LNCaP clone FGC (cell line): ENCODE measurements around the gene GH2.

Experiments
- DNase-seq: peaks from one replicate; pipeline ENCODE4 v3.0.0-alpha.2; 2011; ENCODE audit warnings: low read depth
- H3K4me3 ChIP-seq: 2 replicates; pipeline ENCODE4 v1.5.1; 2011; ENCODE audit warnings: mild to moderate bottlenecking, low read depth, low read length, control low read depth
- CTCF ChIP-seq: IDR thresholded peaks from 2 replicates; pipeline ENCODE4 v1.5.1; 2012; ENCODE audit warnings: mild to moderate bottlenecking; ENCODE audit not compliant: control insufficient read depth, insufficient read depth; ENCODE audit errors: extremely low read depth

GH2 gene

DNA sequence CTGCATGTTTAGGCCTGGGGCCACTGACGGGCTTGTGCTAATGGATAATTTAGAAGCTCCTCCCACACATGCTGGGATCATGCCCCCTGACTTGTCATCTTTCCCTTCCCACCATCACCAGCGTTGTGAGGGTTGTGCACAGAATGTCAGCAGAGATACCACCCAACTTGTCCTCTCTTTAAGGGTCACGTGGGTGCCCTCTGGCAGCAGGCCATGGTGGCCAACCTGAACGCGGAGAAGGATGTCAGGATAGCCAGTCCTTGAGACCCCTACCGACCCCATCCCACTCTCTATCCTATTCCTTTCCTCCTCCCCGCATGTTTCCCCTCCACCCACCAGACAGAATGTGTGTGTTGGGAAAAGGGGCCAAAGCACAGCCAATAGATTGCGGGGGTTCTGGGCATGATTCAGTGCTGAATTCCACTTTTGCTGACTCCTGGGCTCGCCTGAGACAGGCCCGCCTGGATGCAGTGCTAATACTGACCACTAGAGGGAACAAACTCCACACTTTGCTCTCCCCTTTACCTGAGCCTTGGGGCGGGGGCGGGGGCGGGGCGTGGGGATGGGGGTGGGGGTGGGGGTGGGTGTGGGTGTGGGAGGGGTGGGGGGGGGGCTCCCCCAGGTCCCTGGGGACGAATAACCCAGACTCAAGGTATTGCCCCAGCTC lies at the start of gene GH2:
Gene GH2 (minus strand): TSS at position 10 of the 667 bp plus-strand sequence. CDS start 143 bp downstream, outside the sequence.
- TF ChIP-seq CTCF: peak; percentile 75
- H3K4me3 ChIP-seq: no peak within 1 kb of the TSS
- DNase-seq: no peak

DNA sequence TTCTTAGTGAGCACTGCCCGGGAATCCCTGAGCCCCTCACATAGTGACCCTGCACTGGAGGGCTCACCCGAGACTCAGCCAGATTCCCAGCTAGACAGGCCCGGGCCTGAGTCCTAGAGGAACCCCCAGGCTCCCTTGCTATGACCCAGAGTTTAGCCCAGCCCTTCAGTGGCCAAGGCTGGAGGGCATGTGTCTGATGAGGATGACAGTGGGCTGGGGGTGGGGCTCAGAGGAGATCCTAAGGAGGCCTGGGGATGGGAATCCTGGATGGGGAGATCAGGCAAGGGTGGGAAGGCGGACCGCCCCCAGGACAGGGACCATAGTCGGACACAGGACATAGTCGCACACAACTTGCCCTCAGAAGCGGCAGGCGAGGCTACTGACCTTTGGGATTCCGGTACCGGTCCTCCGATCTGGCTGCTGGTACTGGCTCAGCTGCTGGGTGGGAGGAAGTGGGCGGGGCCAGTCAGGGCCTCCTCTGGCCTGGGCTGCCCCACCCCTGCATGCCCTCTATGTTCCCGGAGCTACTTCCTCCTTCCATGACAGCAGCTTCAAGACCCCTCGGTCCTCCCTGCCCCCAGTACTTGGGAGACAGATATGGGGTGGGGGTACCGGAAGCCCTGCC lies 49.3 kb upstream of the GH2 start:
- no peak for DNase-seq
- TF ChIP-seq CTCF: no peak
- H3K4me3 ChIP-seq: no peak overlapping the region

DNA sequence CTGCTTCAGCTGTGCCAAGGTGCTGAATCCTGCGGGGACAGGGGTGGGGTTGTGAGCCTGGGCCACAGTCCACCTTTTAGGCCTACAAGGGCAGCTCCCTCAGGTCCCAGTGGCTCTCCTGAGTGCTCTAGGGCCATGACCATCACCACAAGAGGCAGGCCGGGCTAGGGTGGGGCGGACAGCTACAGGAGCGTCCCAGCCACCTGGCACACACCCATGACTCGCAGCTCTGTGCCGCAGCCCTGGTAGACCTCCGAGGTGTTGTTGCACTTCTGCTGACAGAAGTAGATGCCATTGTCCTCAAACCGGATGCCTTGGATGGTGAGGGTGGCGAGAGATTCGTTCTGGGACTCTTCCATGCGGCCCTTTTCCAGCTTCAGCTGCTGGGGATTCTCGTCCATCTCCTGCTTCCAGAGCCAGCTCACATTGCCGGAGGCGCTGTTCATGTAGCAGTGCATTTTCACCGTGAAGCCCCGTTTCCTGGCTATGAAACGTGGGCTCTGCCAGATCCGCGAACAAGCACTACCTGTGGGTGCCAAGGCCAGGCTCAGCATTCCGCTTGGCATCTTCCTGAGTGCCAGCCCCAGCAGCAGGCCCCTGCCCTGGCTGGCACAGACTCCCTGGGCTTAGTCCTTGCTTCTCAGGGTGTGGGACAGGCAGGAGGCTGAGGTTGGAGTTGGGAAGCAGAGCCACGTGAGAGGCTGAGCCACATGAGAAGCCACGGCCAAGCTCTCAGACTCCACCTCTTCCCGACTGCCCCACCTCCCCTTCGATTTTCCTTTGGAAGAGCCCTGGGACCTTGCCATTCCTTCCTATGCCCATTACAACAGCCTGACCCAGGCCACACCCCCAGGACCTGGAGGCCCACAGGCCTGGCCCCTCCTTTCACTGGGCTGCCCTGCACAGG lies 48.4 kb upstream of the GH2 start:
- no peak for TF ChIP-seq CTCF
- DNase-seq: no peak
- no peak overlapping the region for H3K4me3 ChIP-seq

DNA sequence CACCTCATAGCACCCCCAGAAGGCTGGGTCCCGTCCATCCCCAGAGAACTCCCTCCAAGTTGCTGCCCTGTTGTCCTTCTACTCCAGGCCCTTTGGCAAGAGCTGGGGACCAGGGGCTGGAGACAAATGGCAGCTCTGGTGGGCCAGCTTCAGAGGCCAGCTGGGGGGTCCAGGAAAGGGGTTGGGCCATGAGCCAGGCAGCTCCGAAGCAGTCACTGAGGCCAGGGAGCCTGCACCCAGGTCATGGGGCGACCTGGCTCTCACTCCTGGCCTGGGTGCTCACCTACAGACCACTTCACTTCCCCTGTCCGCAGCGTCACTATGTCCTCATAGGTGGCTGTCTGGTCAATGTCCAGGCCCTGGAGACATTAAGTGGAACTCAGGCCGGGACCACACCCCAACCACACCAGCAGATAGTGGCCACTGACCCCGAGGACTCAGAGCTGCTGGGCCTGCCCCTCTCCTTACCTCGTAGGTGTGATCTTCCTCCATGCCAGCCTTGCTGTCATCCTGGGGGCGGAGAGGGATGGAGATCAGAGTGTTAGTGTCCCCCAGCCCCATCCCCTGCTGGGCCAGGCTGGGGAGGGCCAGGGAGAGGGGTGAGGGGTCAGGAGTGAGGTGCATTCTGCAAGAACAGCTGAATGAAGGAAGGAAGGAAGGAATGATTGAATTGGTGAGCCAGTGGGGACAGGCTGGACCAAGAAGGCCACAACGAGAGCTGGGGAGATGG lies 47.4 kb upstream of the GH2 start:
- no peak for TF ChIP-seq CTCF
- H3K4me3 ChIP-seq: no peak overlapping the region
- no peak for DNase-seq

DNA sequence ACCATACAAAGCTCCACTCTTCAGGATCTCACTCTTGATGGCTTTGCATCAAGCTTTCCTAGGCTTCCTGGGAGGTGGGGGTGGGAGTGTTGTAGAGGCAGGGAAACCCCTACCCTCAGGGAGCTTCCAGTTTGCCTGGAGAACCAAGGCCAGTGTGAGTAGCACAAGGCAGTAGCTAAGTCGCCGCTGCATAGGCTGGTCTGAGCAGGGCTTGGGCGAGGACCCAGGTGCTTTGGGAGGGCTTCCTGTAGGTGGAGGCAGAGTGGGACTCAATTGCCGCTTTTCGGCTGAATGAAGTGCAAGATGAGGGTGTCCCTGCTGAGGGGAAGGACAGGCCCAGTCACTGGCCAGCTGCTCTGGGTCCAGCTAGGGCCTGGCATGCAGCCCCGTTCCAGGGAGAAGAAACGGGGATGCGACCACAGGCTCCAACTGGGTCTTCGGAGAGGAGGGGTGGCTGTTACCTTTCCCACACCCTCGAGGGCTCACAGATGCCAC lies 46.5 kb upstream of the GH2 start:
- no peak for DNase-seq
- TF ChIP-seq CTCF: no peak

DNA sequence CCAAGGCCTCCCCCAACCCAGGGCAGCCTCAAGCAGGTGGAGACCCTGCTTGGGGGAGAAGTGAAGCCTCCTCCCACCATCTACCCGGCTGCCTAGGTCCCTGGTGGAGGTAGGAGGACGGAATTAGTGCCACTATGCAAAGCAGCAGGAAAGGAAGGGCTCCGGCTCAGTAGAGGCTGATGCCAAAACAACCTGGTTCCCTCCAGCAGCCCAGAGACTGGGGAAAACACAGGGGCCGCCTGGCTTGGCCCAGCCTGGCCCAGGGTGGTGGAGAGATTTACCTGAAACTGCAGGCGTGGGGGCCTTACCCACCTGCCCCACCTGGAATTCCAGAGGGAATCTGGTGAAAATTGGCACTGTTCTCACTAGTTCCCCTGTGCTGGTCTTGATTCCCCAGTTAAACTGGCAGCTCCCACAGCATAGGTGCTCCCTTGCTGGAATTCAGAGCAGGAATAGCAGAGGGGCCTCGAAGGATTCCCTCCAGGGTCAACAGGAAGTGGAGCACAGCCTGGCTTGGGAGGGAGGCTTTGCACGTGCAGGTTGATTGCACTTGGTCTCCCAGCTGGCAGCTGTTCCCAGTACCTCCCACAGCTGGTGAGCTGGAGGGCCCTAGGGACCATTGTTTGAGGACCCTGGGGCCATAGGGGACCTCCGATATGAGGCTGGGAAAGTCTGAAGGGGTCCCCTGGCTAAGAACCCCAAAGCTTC lies 45.9 kb upstream of the GH2 start:
- no peak overlapping the region for H3K4me3 ChIP-seq
- DNase-seq: no peak
- no peak for TF ChIP-seq CTCF

More for the DNA sequence above, 46.5 kb upstream of the GH2 start:
- H3K4me3 ChIP-seq: no peak overlapping the region
